ENCODE results near the gene CRYBG2. TPM values are rescaled to one million over a fixed set of nuclear protein-coding genes. Genes with fewer than 3 reads are reported as not detected.
A peak's percentile ranks its signal among the peaks of the same experiment; 100 is the strongest.

Gene CRYBG2
- total RNA-seq, 2 experiments from 2014 or later: 1.3 to 1.4 TPM

GRCh38 chr1:26278724-26279455 is 75.0 kb downstream of the CRYBG2 start:
- Mint-ChIP-seq H3K4me3 (peak overlapping the region; percentile 92), H3K4me1 (ENCODE audit: low read depth) (peaks cover 75% of the 10 kb centered on the region), H3K27me3 (no peaks in the 10 kb centered on the region), H3K9me3 (no peaks in the 10 kb centered on the region), H3K36me3 (ENCODE audit: low read depth) (peaks cover 66% of the 10 kb centered on the region), H3K27ac (peak overlapping the region; percentile 95)
- DNase-seq (peak in 5 of 14 experiments; percentile 12 to 76 (median 64)), ATAC-seq (ENCODE audit: poor library complexity) (no peak)
- ChIA-PET CTCF (interaction anchor here (0.9 to 5.1 kb wide), 14 partner anchors 10 to 138 kb away, joined by 3 to 158 read pairs (median 6); partner anchors contain the start of genes CD52, CEP85 and UBXN11), POLR2A (interaction anchor here (1.0 to 20.7 kb wide), 7 partner anchors 10 to 109 kb away, joined by 3 to 977 read pairs (median 10); partner anchors contain the start of genes CD52, UBXN11 and ZNF593)
- Histone ChIP-seq H3K36me3 (ENCODE audit: insufficient read depth, low read length) (peaks cover 38% of the 10 kb centered on the region), H3K27ac (ENCODE audit: low read depth in 1 of 2, low read length in 2 of 2) (peak overlapping the region; percentile 84 to 91), H3K9me3 (ENCODE audit: control insufficient read depth in 1 of 2, insufficient read depth in 1 of 2, low read length in 2 of 2) (no peaks in the 10 kb centered on the region), H3K27me3 (ENCODE audit: control insufficient read depth in 1 of 2, insufficient read depth in 2 of 2, low read length in 2 of 2) (no peaks in the 10 kb centered on the region), H3K4me3 (ENCODE audit: low read length) (peak overlapping the region; percentile 72), H3K4me1 (ENCODE audit: insufficient read depth, low read length) (peaks cover 82% of the 10 kb centered on the region)
- TF ChIP-seq CTCF (IDR thresholded peaks at IDR 0.05): no peak
- intact Hi-C loops (cut with DNase I, micrococcal nuclease): loop anchor here in 1 of 2 experiments (5.0 kb wide), 1 partner anchor 42 kb away; no protein-coding TSS in a partner anchor

DNA sequence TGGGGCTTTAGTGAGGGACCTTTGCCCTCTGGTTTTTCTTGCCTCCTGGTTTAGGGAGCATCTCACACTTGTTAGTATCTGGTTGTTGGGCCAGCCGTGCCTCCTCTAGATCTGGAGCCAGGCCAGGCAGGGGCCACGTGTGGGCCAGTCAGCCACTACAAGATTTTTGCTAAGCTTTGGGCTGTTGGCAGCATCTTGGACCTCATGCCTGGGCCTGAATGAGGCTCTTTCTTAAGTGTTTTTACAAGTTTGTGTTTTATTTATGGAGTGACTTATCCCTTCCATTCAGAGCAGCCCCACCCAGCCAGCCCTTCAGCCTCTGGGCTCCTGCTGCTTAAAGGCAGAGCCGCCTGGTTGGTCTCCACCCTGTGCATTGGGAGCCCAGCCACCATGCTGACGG is 75.6 kb downstream of the CRYBG2 start:
- Mint-ChIP-seq H3K4me3 (peak overlapping the region; percentile 62), H3K4me1 (ENCODE audit: low read depth) (peaks cover 70% of the 10 kb centered on the region), H3K9me3 (no peaks in the 10 kb centered on the region), H3K27me3 (no peaks in the 10 kb centered on the region), H3K27ac (peak overlapping the region; percentile 95), H3K36me3 (ENCODE audit: low read depth) (peaks cover 62% of the 10 kb centered on the region)
- no peaks in the 10 kb centered on the region for H3K9me3 ChIP-seq (ENCODE audit: control insufficient read depth in 1 of 2, insufficient read depth in 1 of 2, low read length in 2 of 2)
- peak overlapping the region; percentile 84 to 91 for H3K27ac ChIP-seq (ENCODE audit: low read depth in 1 of 2, low read length in 2 of 2)
- intact Hi-C loops (cut with DNase I, micrococcal nuclease): loop anchor here in 1 of 2 experiments (5.0 kb wide), 1 partner anchor 41 kb away; no protein-coding TSS in a partner anchor
- POLR2A ChIA-PET: interaction anchor here (2.2 to 20.7 kb wide), 3 partner anchors 10 to 81 kb away, joined by 11 to 977 read pairs (median 33); partner anchors contain the start of gene CD52
- no peak for TF ChIP-seq CTCF (IDR thresholded peaks at IDR 0.05)
- no peaks in the 10 kb centered on the region for H3K27me3 ChIP-seq (ENCODE audit: control insufficient read depth in 1 of 2, insufficient read depth in 2 of 2, low read length in 2 of 2)
- H3K4me3 ChIP-seq (ENCODE audit: low read length): no peak overlapping the region
- peaks cover 33% of the 10 kb centered on the region for H3K36me3 ChIP-seq (ENCODE audit: insufficient read depth, low read length)
- no peak for DNase-seq
- H3K4me1 ChIP-seq (ENCODE audit: insufficient read depth, low read length): peaks cover 76% of the 10 kb centered on the region
- CTCF ChIA-PET: interaction anchor here (5.1 kb wide), 1 partner anchor 40 kb away, joined by 158 read pairs; the partner anchor contains the start of gene CD52
- ATAC-seq (ENCODE audit: poor library complexity): no peak

DNA sequence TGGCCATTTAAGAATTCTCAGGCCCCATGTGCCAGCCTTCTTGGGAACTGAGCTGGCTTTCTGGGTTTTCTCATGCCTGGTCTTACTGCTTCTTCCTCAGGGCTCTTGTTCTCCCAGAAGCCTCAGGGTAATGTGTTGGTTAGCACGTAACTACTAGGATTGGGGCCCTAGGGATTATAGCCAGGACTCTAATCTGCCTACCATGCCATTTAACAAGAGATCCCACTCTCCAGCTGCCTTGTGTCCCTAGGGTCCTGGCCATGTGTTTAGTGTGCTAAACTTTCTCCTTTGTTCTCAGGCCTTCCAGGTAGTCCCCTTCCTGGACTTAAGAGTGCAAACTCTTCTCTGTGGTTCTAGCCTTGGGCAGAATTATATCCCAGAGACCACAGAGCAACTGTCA is 76.2 kb downstream of the CRYBG2 start:
- Mint-ChIP-seq H3K4me1 (ENCODE audit: low read depth) (peaks cover 64% of the 10 kb centered on the region), H3K36me3 (ENCODE audit: low read depth) (peaks cover 60% of the 10 kb centered on the region), H3K9me3 (no peaks in the 10 kb centered on the region), H3K4me3 (no peak overlapping the region), H3K27ac (peak overlapping the region; percentile 95), H3K27me3 (no peaks in the 10 kb centered on the region)
- Histone ChIP-seq H3K9me3 (ENCODE audit: control insufficient read depth in 1 of 2, insufficient read depth in 1 of 2, low read length in 2 of 2) (no peaks in the 10 kb centered on the region), H3K4me3 (ENCODE audit: low read length) (no peak overlapping the region), H3K27me3 (ENCODE audit: control insufficient read depth in 1 of 2, insufficient read depth in 2 of 2, low read length in 2 of 2) (no peaks in the 10 kb centered on the region), H3K4me1 (ENCODE audit: insufficient read depth, low read length) (peaks cover 70% of the 10 kb centered on the region), H3K27ac (ENCODE audit: low read depth in 1 of 2, low read length in 2 of 2) (peak overlapping the region; percentile 84 to 91), H3K36me3 (ENCODE audit: insufficient read depth, low read length) (peaks cover 27% of the 10 kb centered on the region)
- ChIA-PET CTCF (interaction anchor here (1.4 to 5.1 kb wide), 3 partner anchors 10 to 139 kb away, joined by 7 to 158 read pairs (median 88); partner anchors contain the start of gene CD52), POLR2A (interaction anchor here (3.1 to 20.7 kb wide), 4 partner anchors 7 to 81 kb away, joined by 11 to 977 read pairs (median 19); partner anchors contain the start of genes CD52 and UBXN11)
- DNase-seq (peak in 1 of 14 experiments; percentile 7), ATAC-seq (ENCODE audit: poor library complexity) (no peak)
- intact Hi-C loops (cut with DNase I, micrococcal nuclease): loop anchor here in 1 of 2 experiments (5.0 kb wide), 1 partner anchor 40 kb away; no protein-coding TSS in a partner anchor
- no peak for TF ChIP-seq CTCF (IDR thresholded peaks at IDR 0.05)

All from CD4-positive, alpha-beta T cell (primary cell).